Skeletal muscle tissue (tissue), 4 donors: ENCODE results near the gene CD36. TPM values are rescaled to one million over a fixed set of nuclear protein-coding genes. Genes with fewer than 3 reads are reported as not detected.

Experiments
- H3K27ac ChIP-seq: one replicate; pipeline ENCODE4 v1.7.0; 2013; ENCODE audit warnings: mild to moderate bottlenecking, low read depth, low read length, inconsistent platforms
- H3K27me3 ChIP-seq, 3 donors: one replicate each; pipeline ENCODE4 v1.7.0; 2013; ENCODE audit warnings: low read length in 3 of 3; ENCODE audit not compliant: control insufficient read depth in 3 of 3, insufficient read depth in 3 of 3
- H3K36me3 ChIP-seq, 3 donors: one replicate each; pipeline ENCODE4 v1.7.0; 2013; ENCODE audit warnings: low read length in 3 of 3; ENCODE audit not compliant: control insufficient read depth in 3 of 3, insufficient read depth in 3 of 3
- H3K4me1 ChIP-seq, 3 donors: one replicate each; pipeline ENCODE4 v1.7.0; 2013; ENCODE audit warnings: low read length in 3 of 3, mild to moderate bottlenecking in 3 of 3; ENCODE audit not compliant: control insufficient read depth in 3 of 3, insufficient read depth in 3 of 3
- H3K4me3 ChIP-seq, 3 donors: one replicate each; pipeline ENCODE4 v1.7.0; 2013; ENCODE audit warnings: low read length in 3 of 3
- H3K9ac ChIP-seq, 3 donors: one replicate each; pipeline ENCODE4 v1.7.0; 2013; ENCODE audit warnings: low read length in 3 of 3, mild to moderate bottlenecking in 3 of 3, moderate library complexity in 2 of 3, low read depth in 1 of 3
- H3K9me3 ChIP-seq, 3 donors: one replicate each; pipeline ENCODE4 v1.7.0; 2013; ENCODE audit warnings: low read length in 3 of 3; ENCODE audit not compliant: control insufficient read depth in 3 of 3
- total RNA-seq: library from RNA; depleted of rRNA; stranded (reverse); fragments of >200 nt; gene quantifications from one replicate; pipeline ENCODE4 v1.2.3, GENCODE V29; 2014
- donor health status: Osteomylitis.

Gene CD36
- total RNA-seq, 1 donor from 2014 or later = 533 TPM

DNA sequence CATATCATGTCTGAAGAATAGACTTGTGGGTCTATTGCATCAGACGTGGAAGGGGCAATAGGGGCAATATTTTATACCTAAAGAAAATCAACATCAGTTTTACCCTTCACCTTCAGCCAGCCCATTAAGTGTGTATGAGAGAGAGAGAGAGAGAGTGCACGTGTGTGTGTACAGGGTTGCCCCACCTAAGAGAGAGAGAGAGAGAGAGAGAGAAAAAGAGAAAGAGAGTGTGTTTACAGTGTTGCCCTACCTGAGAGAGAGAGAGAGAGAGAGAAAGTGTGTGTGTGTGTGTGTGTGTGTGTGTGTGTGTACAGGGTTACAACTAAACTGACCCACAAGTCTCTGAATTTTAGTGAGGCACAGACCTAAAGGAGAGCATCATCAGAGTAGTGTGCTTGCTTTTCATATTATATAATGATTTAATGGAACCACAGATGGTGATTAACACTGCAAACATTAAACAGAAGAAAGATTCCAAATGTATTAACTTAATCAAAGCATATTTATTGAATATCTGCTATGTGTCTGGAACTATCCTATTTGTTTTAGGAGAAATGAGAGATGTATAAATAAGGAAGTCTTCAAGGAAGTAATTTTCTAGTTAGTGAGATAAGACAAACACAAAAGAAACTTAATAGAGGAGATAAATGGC, 66.8 kb downstream of the CD36 start:
- H3K4me3 ChIP-seq = no peak overlapping the region
- no peaks in the 10 kb centered on the region for H3K4me1 ChIP-seq
- H3K27ac ChIP-seq = no peak overlapping the region
- H3K36me3 ChIP-seq = no peaks in the 10 kb centered on the region
- no peaks in the 10 kb centered on the region for H3K27me3 ChIP-seq
- no peaks in the 10 kb centered on the region for H3K9me3 ChIP-seq
- H3K9ac ChIP-seq = no peak overlapping the region

DNA sequence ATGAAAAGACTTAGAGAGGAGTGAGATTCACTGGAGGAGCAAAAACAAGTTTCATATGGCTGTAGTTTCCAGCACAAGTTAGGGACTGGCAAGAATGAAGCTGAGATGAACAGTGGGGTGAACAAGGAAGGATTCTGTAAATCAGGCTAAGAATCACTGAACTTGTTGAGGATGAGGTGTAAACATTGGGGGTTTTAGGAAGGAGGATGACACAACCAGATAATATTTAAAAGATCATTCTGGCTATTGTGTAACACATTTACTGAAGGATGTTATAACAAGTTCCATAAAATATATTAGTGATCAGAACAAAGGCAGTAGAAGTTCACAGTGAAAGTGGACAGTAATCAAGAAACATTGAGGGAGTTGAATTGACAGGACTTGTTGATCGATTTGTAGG, 68.9 kb downstream of the CD36 start:
- no peak overlapping the region for H3K9ac ChIP-seq
- H3K4me1 ChIP-seq = no peaks in the 10 kb centered on the region
- no peaks in the 10 kb centered on the region for H3K27me3 ChIP-seq
- H3K36me3 ChIP-seq = no peaks in the 10 kb centered on the region
- H3K4me3 ChIP-seq = no peak overlapping the region
- H3K9me3 ChIP-seq = no peaks in the 10 kb centered on the region
- no peak overlapping the region for H3K27ac ChIP-seq

DNA sequence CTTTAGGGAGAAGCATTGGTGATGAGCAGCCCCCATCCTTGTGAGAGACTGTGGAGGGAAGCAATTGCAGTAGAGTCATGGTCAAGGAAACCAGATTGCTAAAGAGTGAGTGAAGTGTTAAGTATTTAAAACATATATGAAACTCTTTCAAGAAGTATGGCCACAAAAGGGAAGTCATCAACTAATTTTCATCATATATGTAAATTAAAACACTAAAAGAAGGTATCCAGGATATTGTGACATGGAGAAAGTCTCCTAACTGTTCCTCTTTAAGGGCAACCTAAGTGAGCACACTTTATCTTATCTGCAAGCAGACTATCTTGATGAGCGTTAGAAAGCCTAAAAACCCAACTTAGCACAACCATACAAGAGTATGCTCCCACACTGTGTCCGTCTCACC, 69.7 kb downstream of the CD36 start:
- Histone ChIP-seq H3K9ac (no peak overlapping the region), H3K36me3 (no peaks in the 10 kb centered on the region), H3K4me1 (no peaks in the 10 kb centered on the region), H3K9me3 (no peaks in the 10 kb centered on the region), H3K27me3 (no peaks in the 10 kb centered on the region), H3K4me3 (no peak overlapping the region), H3K27ac (no peak overlapping the region)

DNA sequence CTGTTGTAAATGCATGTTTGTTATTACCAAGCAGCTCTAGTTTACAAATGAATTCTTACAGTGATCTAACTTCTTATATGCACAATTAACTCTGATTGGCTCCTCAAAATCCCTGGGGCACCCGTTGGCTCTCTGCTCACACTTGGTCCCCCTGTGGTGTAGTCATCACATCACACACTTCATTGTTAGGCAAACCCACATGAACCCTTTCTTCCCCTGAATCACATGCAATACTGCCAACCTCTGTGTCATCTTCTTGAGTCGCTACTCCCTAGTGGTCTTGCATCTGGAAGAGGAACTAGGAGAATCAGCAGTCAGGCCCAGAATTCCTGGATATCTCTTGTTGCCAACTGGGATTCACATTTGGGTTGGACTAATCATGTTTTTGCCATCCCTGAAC, 73.1 kb downstream of the CD36 start:
- Histone ChIP-seq H3K27ac (no peak overlapping the region), H3K27me3 (no peaks in the 10 kb centered on the region), H3K9ac (no peak overlapping the region), H3K36me3 (no peaks in the 10 kb centered on the region), H3K9me3 (no peaks in the 10 kb centered on the region), H3K4me1 (no peaks in the 10 kb centered on the region), H3K4me3 (no peak overlapping the region)

DNA sequence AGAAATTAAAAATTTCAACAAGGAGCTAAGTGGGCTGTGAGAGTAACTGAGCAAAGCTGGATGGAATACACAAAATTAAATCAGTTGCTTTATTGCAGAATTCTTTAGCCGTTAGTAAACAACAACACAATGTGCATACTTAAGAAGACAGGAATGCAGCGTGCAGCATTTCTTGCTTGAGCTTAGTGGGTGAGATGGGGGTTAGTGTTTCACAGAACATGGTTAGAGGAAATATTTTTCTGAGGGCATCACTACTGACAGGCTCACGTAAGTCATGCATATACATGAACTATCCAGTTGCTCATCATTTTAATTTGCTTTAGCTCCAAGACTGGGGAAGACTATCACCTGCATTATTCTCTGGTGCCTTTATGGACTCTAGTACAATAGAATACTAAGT, 80.8 kb downstream of the CD36 start:
- H3K27ac ChIP-seq = no peak overlapping the region
- no peaks in the 10 kb centered on the region for H3K9me3 ChIP-seq
- peaks cover 0 to 4% (median 0%) of the 10 kb centered on the region in 3 donors for H3K4me1 ChIP-seq
- H3K27me3 ChIP-seq = no peaks in the 10 kb centered on the region
- no peak overlapping the region for H3K9ac ChIP-seq
- no peak overlapping the region for H3K4me3 ChIP-seq
- no peaks in the 10 kb centered on the region for H3K36me3 ChIP-seq

DNA sequence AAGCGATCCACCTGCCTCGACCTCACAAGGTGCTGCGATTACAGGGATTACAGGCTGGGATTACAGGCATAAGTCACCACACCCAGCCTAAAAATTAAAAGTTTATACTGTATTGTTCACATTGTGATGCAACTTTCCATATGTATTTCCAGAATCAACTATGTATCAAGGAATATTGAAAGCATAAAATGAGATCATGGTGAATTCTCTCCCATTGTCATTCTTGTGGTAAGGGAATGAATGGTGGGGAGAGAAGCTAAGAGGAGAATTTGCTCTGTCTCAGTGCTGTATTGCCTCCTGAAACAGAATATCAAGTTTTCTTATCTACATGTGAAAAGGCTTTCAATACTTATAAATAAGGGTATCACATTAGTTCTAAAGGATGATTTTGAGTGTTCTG, 81.7 kb downstream of the CD36 start:
- H3K9me3 ChIP-seq = no peaks in the 10 kb centered on the region
- H3K9ac ChIP-seq = no peak overlapping the region
- H3K27me3 ChIP-seq = no peaks in the 10 kb centered on the region
- no peak overlapping the region for H3K4me3 ChIP-seq
- H3K36me3 ChIP-seq = no peaks in the 10 kb centered on the region
- H3K4me1 ChIP-seq = peaks cover 0 to 4% (median 0%) of the 10 kb centered on the region in 3 donors
- no peak overlapping the region for H3K27ac ChIP-seq

DNA sequence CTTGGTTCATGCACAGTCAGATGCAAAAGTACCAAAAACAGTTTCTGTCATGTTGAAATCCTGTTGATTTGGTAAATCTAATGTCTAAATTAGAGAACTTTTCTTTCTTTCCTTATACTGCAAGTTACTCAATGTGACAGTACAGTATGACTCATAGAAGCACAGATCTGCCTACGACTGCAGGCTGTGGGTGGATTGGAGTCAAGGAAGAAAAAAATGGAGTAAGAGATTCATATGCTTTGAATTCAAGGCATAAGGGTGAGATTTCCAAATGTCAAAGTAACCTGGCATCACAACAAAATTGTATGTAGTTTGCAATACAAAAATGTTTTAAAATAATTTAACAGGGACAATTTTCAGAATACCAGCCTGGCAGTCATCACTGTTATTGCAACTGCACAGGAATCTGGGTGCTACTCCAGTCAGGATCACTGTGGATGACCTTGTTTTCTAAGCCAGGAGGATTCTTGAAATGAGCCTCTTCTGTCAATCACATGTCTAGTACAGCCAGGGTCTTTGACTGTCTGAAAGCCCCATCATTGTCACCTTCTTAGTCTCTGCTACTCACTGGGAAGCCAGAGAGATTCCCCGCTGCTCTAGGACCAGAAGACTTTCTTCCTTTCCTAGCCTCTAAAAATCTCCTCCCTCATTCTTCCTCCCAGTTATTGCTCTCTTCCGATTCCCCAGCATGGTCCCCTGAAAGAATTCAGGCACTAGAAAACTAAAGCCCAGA, 83.6 kb downstream of the CD36 start:
- H3K9me3 ChIP-seq = no peaks in the 10 kb centered on the region
- H3K27ac ChIP-seq = no peak overlapping the region
- peaks cover 0 to 4% (median 0%) of the 10 kb centered on the region in 3 donors for H3K4me1 ChIP-seq
- no peaks in the 10 kb centered on the region for H3K36me3 ChIP-seq
- H3K4me3 ChIP-seq = no peak overlapping the region
- no peak overlapping the region for H3K9ac ChIP-seq
- H3K27me3 ChIP-seq = no peaks in the 10 kb centered on the region

DNA sequence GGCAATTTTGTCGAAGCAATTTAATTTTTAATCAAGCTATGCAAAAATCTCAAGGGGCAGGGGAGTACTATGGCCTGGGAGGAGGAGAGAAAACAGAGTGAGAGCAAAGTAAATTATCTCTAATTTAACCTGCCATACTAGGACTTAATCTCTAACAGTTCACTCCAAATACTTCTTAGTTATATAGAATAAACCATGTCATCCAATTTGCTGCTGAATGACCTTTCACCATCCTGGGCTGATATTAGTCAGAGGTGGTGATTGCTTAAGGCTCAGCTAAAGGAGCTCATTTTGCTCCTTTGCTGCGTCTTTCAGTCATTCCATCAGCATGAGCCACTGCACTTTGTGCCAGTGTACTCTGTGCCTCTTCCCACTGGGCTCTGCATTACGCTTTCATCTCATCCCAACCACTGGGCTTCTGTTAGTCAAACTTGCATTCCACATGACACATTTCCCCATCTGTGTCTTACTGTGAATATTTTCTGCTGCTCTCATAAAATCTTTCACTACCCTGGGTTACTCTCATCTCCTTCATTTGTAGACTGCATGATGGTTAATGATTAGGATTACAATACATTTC, 84.3 kb downstream of the CD36 start:
- Histone ChIP-seq H3K9ac (no peak overlapping the region), H3K27me3 (no peaks in the 10 kb centered on the region), H3K4me3 (no peak overlapping the region), H3K36me3 (no peaks in the 10 kb centered on the region), H3K9me3 (no peaks in the 10 kb centered on the region), H3K27ac (no peak overlapping the region), H3K4me1 (peaks cover 0 to 4% (median 0%) of the 10 kb centered on the region in 3 donors)

DNA sequence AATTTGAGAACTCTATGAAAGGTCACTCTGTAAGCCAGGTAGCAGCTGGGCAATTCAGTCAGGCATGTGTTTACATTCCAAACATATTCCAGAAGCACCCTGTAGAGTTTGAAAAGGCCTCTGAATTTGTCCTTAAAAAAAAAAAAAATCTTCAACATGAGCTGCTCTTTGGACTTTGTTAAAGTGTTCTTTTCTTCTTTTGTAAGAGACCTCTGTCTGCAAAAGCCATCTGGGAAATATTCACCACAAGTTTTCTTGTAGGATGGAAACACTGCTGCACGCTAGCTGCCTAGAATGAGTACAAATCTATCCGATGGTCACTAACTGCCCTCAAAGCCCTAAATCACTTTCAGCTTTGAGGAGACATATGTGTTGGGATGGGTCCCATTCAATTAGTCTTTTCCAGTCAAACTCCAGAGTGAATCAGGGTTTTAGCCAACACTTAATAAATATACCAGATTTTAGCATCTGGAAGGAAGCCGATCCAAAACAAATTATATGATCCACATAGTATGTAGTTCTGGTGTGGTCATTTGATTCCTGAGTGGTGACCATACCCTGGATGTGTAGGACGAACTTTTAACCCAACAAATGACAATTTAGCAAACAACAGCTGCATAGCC, 85.9 kb downstream of the CD36 start:
- H3K27me3 ChIP-seq = no peaks in the 10 kb centered on the region
- no peaks in the 10 kb centered on the region for H3K36me3 ChIP-seq
- H3K9ac ChIP-seq = no peak overlapping the region
- H3K27ac ChIP-seq = no peak overlapping the region
- H3K4me3 ChIP-seq = no peak overlapping the region
- no peaks in the 10 kb centered on the region for H3K9me3 ChIP-seq
- H3K4me1 ChIP-seq = peaks cover 0 to 4% (median 0%) of the 10 kb centered on the region in 3 donors

DNA sequence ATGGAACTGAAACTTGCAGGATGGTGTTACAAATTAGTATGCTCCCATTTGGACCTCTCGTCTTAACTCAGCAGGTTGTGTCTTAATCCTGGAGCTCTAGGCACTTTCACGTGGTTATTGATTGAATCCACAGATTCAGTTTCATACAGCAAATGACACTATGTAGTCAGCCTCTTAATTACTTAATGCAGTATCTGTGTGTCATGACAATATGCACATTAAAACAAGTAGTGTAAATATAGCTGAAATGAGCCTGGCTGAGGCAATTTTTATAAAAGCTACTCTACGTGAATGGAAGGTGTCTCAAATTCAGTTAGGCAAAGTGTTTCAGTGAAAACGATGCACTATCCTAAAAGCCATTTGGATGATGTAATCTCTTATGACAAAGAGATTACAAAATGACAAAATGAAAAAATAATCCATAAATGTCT, 86.8 kb downstream of the CD36 start:
- no peaks in the 10 kb centered on the region for H3K9me3 ChIP-seq
- H3K27me3 ChIP-seq = no peaks in the 10 kb centered on the region
- peaks cover 0 to 4% (median 0%) of the 10 kb centered on the region in 3 donors for H3K4me1 ChIP-seq
- H3K4me3 ChIP-seq = no peak overlapping the region
- no peaks in the 10 kb centered on the region for H3K36me3 ChIP-seq
- H3K27ac ChIP-seq = no peak overlapping the region
- no peak overlapping the region for H3K9ac ChIP-seq
